Measurements from ENCODE around the gene AMT.
"Not testable (repeated sequence)": the region's sequence is repeated elsewhere in the genome, so short reads cannot be mapped to it uniquely, and the experiment has no call there.

Gene AMT

GRCh38 chr3:49427586-49427985 lies 5.3 kb upstream of the AMT start:
- FAIRE-seq = no peak

GRCh38 chr3:49424816-49425215 lies 2.5 kb upstream of the AMT start:
- FAIRE-seq (no peak), DNase-seq (ENCODE audit: extremely low spot score, insufficient read length, low read depth) (no peak)

More at GRCh38 chr3:49427586-49427985, 5.3 kb upstream of the AMT start:
- no peak for DNase-seq (ENCODE audit: extremely low spot score, insufficient read length, low read depth)

- DNase-seq (ENCODE audit: extremely low spot score, insufficient read length, low read depth) (no peak), FAIRE-seq (no peak)
Measured at GRCh38 chr3:49421890-49422378, 339 bp downstream of the AMT start.

GRCh38 chr3:49417516-49418120 lies 4.7 kb downstream of the AMT start:
- FAIRE-seq (no peak), DNase-seq (ENCODE audit: extremely low spot score, insufficient read length, low read depth) (no peak)

GRCh38 chr3:49416867-49417266 lies 5.4 kb downstream of the AMT start:
- FAIRE-seq (no peak), DNase-seq (ENCODE audit: extremely low spot score, insufficient read length, low read depth) (no peak)

- FAIRE-seq (peak; percentile 95), DNase-seq (ENCODE audit: extremely low spot score, insufficient read length, low read depth) (peak; percentile 37)
Measured at GRCh38 chr3:49415931-49416601, 6.2 kb downstream of the AMT start.

GRCh38 chr3:49414753-49415152 lies 7.5 kb downstream of the AMT start:
- FAIRE-seq = no peak
- DNase-seq (ENCODE audit: extremely low spot score, insufficient read length, low read depth) = no peak

- no peak for DNase-seq (ENCODE audit: extremely low spot score, insufficient read length, low read depth)
- FAIRE-seq = no peak
Measured at GRCh38 chr3:49413338-49413734, 8.9 kb downstream of the AMT start.

- DNase-seq (ENCODE audit: extremely low spot score, insufficient read length, low read depth) (no peak), FAIRE-seq (no peak)
Measured at GRCh38 chr3:49412632-49413337, 9.5 kb downstream of the AMT start.

GRCh38 chr3:49411968-49412631 lies 10.2 kb downstream of the AMT start, which contains the start of the genes RHOA and TCTA:
Gene RHOA (minus strand): TSS chr3:49411976. CDS start chr3:49375589, 36,387 bp downstream.
Gene TCTA (plus strand): TSS chr3:49412423. CDS start chr3:49412427, 4 bp downstream.
- FAIRE-seq = peak; percentile 99
- peak; percentile 91 for DNase-seq (ENCODE audit: extremely low spot score, insufficient read length, low read depth)

- no peak for FAIRE-seq
- no peak for DNase-seq (ENCODE audit: extremely low spot score, insufficient read length, low read depth)
Measured at GRCh38 chr3:49411535-49411967, 10.7 kb downstream of the AMT start.

GRCh38 chr3:49410846-49411534 lies 11.3 kb downstream of the AMT start:
- FAIRE-seq = no peak
- DNase-seq (ENCODE audit: extremely low spot score, insufficient read length, low read depth) = no peak

- no peak for FAIRE-seq
- DNase-seq (ENCODE audit: extremely low spot score, insufficient read length, low read depth) = no peak
Measured at GRCh38 chr3:49410066-49410845, 12.0 kb downstream of the AMT start.

GRCh38 chr3:49406571-49407565 lies 15.4 kb downstream of the AMT start:
- DNase-seq (ENCODE audit: extremely low spot score, insufficient read length, low read depth) (no peak), FAIRE-seq (no peak)

GRCh38 chr3:49405570-49405969 lies 16.7 kb downstream of the AMT start:
- FAIRE-seq; DNase-seq (ENCODE audit: extremely low spot score, insufficient read length, low read depth): not testable (repeated sequence)

- DNase-seq (ENCODE audit: extremely low spot score, insufficient read length, low read depth) = no peak
- FAIRE-seq = no peak
Measured at GRCh38 chr3:49403891-49404290, 18.4 kb downstream of the AMT start.

- DNase-seq (ENCODE audit: extremely low spot score, insufficient read length, low read depth) = no peak
- FAIRE-seq = no peak
Measured at GRCh38 chr3:49401766-49402165, 20.5 kb downstream of the AMT start.

GRCh38 chr3:49399461-49399860 lies 22.8 kb downstream of the AMT start:
- FAIRE-seq (no peak), DNase-seq (ENCODE audit: extremely low spot score, insufficient read length, low read depth) (no peak)
